ENCODE data around the gene CDAN1.
A peak's percentile ranks its signal among the peaks of the same experiment; 100 is the strongest.

The CDAN1 gene

DNA sequence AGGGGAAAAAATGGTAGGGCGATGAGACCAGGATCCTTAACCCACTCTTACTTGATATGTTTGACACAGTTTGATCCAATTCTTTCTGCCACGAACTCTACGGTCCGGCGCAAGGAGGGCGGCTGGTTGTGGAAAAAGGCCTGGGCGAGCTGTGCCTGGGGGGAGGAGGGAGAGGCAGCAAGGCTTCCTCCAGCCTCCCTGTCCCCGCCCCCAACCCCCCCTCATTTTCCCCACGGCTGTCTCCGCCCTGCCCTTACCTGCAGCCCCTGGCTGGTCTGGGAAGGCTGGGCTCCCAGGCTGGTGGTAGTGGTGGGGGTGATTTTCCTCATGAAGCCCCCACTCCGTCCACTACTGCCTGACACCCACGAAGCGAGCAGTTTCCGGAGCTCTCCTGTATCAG is 8.0 kb downstream of the CDAN1 start:
- no peaks in the 10 kb centered on the region for H3K9me3 ChIP-seq (ENCODE audit: insufficient read depth, low read length)
- H3K9ac ChIP-seq (ENCODE audit: insufficient read length, low read depth): peak overlapping the region; percentile 17
- no peaks in the 10 kb centered on the region for H3K27me3 ChIP-seq (ENCODE audit: insufficient read depth, insufficient read length)
- H3K4me1 ChIP-seq (ENCODE audit: insufficient read depth, insufficient read length): peaks cover 11% of the 10 kb centered on the region
- peaks cover 90% of the 10 kb centered on the region for H3K36me3 ChIP-seq (ENCODE audit: insufficient read depth, insufficient read length, low read length)
- DNase-seq (ENCODE audit: low read depth, low spot score): no peak
- TF ChIP-seq SUZ12 (IDR thresholded peaks at IDR 0.05; ENCODE audit: extremely low read depth, insufficient read depth, insufficient read length) (no peak), YY1 (IDR thresholded peaks at IDR 0.05; ENCODE audit: insufficient read depth, insufficient read length) (no peak), ZNF274 (IDR thresholded peaks at IDR 0.05; ENCODE audit: low read depth, low read length) (no peak)
- no peak overlapping the region for H3K4me3 ChIP-seq (ENCODE audit: insufficient read length, low read depth)

- Histone ChIP-seq H3K9me3 (ENCODE audit: insufficient read depth, low read length) (no peaks in the 10 kb centered on the region), H3K9ac (ENCODE audit: insufficient read length, low read depth) (peak overlapping the region; percentile 17), H3K27me3 (ENCODE audit: insufficient read depth, insufficient read length) (no peaks in the 10 kb centered on the region), H3K4me3 (ENCODE audit: insufficient read length, low read depth) (no peak overlapping the region), H3K36me3 (ENCODE audit: insufficient read depth, insufficient read length, low read length) (peaks cover 89% of the 10 kb centered on the region), H3K4me1 (ENCODE audit: insufficient read depth, insufficient read length) (peaks cover 11% of the 10 kb centered on the region)
- TF ChIP-seq ZNF274 (IDR thresholded peaks at IDR 0.05; ENCODE audit: low read depth, low read length) (no peak), YY1 (IDR thresholded peaks at IDR 0.05; ENCODE audit: insufficient read depth, insufficient read length) (no peak), SUZ12 (IDR thresholded peaks at IDR 0.05; ENCODE audit: extremely low read depth, insufficient read depth, insufficient read length) (no peak)
- no peak for DNase-seq (ENCODE audit: low read depth, low spot score)
Observed at GRCh38 chr15:42728560-42728959, 8.4 kb downstream of the CDAN1 start.

DNA sequence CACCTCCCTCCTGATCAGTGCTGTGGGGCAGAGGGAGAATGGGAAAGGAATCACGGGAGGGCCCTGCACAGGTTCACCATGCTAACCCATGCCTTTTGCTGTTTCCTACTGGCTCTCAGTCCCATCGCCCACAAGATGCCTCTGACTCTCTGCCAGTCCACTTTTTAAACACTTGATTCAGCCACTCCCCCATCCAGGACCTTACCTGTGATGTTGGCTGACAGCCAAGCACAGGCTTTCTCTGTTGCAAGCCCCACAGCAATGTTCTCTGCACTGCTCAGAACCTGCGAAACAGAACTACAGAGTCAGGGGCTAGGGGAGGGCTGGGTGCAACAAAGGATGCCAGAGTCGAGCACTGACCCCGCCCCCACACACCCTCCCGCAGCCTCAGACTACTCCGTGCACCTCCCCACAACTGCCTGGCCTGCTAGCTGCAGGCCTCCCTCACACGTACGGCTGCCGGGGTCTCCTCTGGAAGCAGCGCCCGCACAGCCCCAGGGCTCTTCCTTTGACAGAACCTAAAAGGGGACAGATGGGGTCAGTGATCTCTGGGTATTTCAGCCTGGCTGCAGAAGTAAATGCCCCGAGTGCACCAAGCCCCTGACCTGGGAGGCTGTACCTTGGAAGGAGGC is 9.1 kb downstream of the CDAN1 start:
- Histone ChIP-seq H3K27me3 (ENCODE audit: insufficient read depth, insufficient read length) (no peaks in the 10 kb centered on the region), H3K4me3 (ENCODE audit: insufficient read length, low read depth) (no peak overlapping the region), H3K9me3 (ENCODE audit: insufficient read depth, low read length) (no peaks in the 10 kb centered on the region), H3K4me1 (ENCODE audit: insufficient read depth, insufficient read length) (peaks cover 11% of the 10 kb centered on the region), H3K36me3 (ENCODE audit: insufficient read depth, insufficient read length, low read length) (peaks cover 91% of the 10 kb centered on the region), H3K9ac (ENCODE audit: insufficient read length, low read depth) (peak overlapping the region; percentile 42)
- TF ChIP-seq YY1 (IDR thresholded peaks at IDR 0.05; ENCODE audit: insufficient read depth, insufficient read length) (no peak), ZNF274 (IDR thresholded peaks at IDR 0.05; ENCODE audit: low read depth, low read length) (no peak), SUZ12 (IDR thresholded peaks at IDR 0.05; ENCODE audit: extremely low read depth, insufficient read depth, insufficient read length) (no peak)
- DNase-seq (ENCODE audit: low read depth, low spot score): no peak

- H3K4me3 ChIP-seq (ENCODE audit: insufficient read length, low read depth): no peak overlapping the region
- peaks cover 11% of the 10 kb centered on the region for H3K4me1 ChIP-seq (ENCODE audit: insufficient read depth, insufficient read length)
- DNase-seq (ENCODE audit: low read depth, low spot score): no peak
- H3K9ac ChIP-seq (ENCODE audit: insufficient read length, low read depth): no peak overlapping the region
- H3K9me3 ChIP-seq (ENCODE audit: insufficient read depth, low read length): no peaks in the 10 kb centered on the region
- no peaks in the 10 kb centered on the region for H3K27me3 ChIP-seq (ENCODE audit: insufficient read depth, insufficient read length)
- peaks cover 86% of the 10 kb centered on the region for H3K36me3 ChIP-seq (ENCODE audit: insufficient read depth, insufficient read length, low read length)
- TF ChIP-seq YY1 (IDR thresholded peaks at IDR 0.05; ENCODE audit: insufficient read depth, insufficient read length) (no peak), SUZ12 (IDR thresholded peaks at IDR 0.05; ENCODE audit: extremely low read depth, insufficient read depth, insufficient read length) (no peak), ZNF274 (IDR thresholded peaks at IDR 0.05; ENCODE audit: low read depth, low read length) (no peak)
Observed at GRCh38 chr15:42726114-42726513, 10.8 kb downstream of the CDAN1 start.

GRCh38 chr15:42725331-42725903 is 11.5 kb downstream of the CDAN1 start:
- no peak overlapping the region for H3K9ac ChIP-seq (ENCODE audit: insufficient read length, low read depth)
- H3K4me3 ChIP-seq (ENCODE audit: insufficient read length, low read depth): no peak overlapping the region
- peaks cover 7% of the 10 kb centered on the region for H3K4me1 ChIP-seq (ENCODE audit: insufficient read depth, insufficient read length)
- H3K9me3 ChIP-seq (ENCODE audit: insufficient read depth, low read length): no peaks in the 10 kb centered on the region
- no peak for DNase-seq (ENCODE audit: low read depth, low spot score)
- no peaks in the 10 kb centered on the region for H3K27me3 ChIP-seq (ENCODE audit: insufficient read depth, insufficient read length)
- peaks cover 84% of the 10 kb centered on the region for H3K36me3 ChIP-seq (ENCODE audit: insufficient read depth, insufficient read length, low read length)
- TF ChIP-seq SUZ12 (IDR thresholded peaks at IDR 0.05; ENCODE audit: extremely low read depth, insufficient read depth, insufficient read length) (no peak), YY1 (IDR thresholded peaks at IDR 0.05; ENCODE audit: insufficient read depth, insufficient read length) (no peak), ZNF274 (IDR thresholded peaks at IDR 0.05; ENCODE audit: low read depth, low read length) (no peak)

- no peak for TF ChIP-seq ZNF274 (IDR thresholded peaks at IDR 0.05; ENCODE audit: low read depth, low read length)
- no peak for TF ChIP-seq YY1 (IDR thresholded peaks at IDR 0.05; ENCODE audit: insufficient read depth, insufficient read length)
- DNase-seq (ENCODE audit: low read depth, low spot score): no peak
- peaks cover 3% of the 10 kb centered on the region for H3K4me1 ChIP-seq (ENCODE audit: insufficient read depth, insufficient read length)
Observed at GRCh38 chr15:42724276-42724675, 12.7 kb downstream of the CDAN1 start.

DNA sequence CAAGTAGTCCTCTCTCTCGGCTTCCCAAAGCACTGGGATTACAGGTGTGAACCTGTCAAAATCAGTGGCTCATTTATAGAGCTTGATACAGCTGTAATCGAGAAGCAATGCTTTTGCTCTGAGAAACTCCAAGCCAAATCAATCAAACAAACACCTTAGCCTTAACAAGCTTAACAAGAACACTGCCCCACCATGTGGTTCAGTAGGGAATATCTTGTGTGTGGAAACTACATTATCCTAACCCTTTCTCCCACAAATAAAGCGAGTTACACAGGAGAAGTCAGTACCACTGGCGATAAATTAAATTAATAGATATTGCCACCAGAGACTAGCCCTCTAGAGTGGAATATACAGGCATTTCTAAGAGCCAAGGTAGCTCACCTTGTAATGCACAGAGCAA is 13.9 kb downstream of the CDAN1 start:
- Histone ChIP-seq H3K27me3 (ENCODE audit: insufficient read depth, insufficient read length) (no peaks in the 10 kb centered on the region), H3K9ac (ENCODE audit: insufficient read length, low read depth) (no peak overlapping the region), H3K4me1 (ENCODE audit: insufficient read depth, insufficient read length) (no peaks in the 10 kb centered on the region), H3K4me3 (ENCODE audit: insufficient read length, low read depth) (no peak overlapping the region), H3K36me3 (ENCODE audit: insufficient read depth, insufficient read length, low read length) (peaks cover 78% of the 10 kb centered on the region), H3K9me3 (ENCODE audit: insufficient read depth, low read length) (no peaks in the 10 kb centered on the region)
- TF ChIP-seq SUZ12 (IDR thresholded peaks at IDR 0.05; ENCODE audit: extremely low read depth, insufficient read depth, insufficient read length) (no peak), YY1 (IDR thresholded peaks at IDR 0.05; ENCODE audit: insufficient read depth, insufficient read length) (no peak), ZNF274 (IDR thresholded peaks at IDR 0.05; ENCODE audit: low read depth, low read length) (no peak)
- no peak for DNase-seq (ENCODE audit: low read depth, low spot score)

More at GRCh38 chr15:42724276-42724675, 12.7 kb downstream of the CDAN1 start:
- H3K9me3 ChIP-seq (ENCODE audit: insufficient read depth, low read length): no peaks in the 10 kb centered on the region
- no peak overlapping the region for H3K9ac ChIP-seq (ENCODE audit: insufficient read length, low read depth)
- H3K4me3 ChIP-seq (ENCODE audit: insufficient read length, low read depth): no peak overlapping the region
- H3K27me3 ChIP-seq (ENCODE audit: insufficient read depth, insufficient read length): no peaks in the 10 kb centered on the region
- peaks cover 86% of the 10 kb centered on the region for H3K36me3 ChIP-seq (ENCODE audit: insufficient read depth, insufficient read length, low read length)

Data from NT2/D1 (cell line).